MM.1S (cell line): ENCODE data around the gene RPGR.

Experiments used
- DNase-seq: peaks from one replicate; pipeline ENCODE4 v3.0.0-alpha.2; 2015
- H2AFZ ChIP-seq: fragments of 300-600 bp; sonication (generic); 2 replicates; pipeline ENCODE4 v1.6.0; 2016; ENCODE audit warnings: antibody characterized with exemption, low read length
- H3F3A ChIP-seq: fragments of 300-600 bp; sonication (generic); 2 replicates; pipeline ENCODE4 v1.6.1; 2016; ENCODE audit warnings: mild to moderate bottlenecking, antibody characterized with exemption, low read length, moderate library complexity, mixed read lengths; ENCODE audit not compliant: insufficient read depth
- H3K27ac ChIP-seq: fragments of 300-600 bp; sonication (generic); 2 replicates; pipeline ENCODE4 v1.5.1; 2016; ENCODE audit warnings: mild to moderate bottlenecking, low read length
- H3K27me3 ChIP-seq: fragments of 300-600 bp; sonication (generic); replicated peaks from 2 replicates; pipeline ENCODE4 v1.6.0; 2016; ENCODE audit warnings: low read length; ENCODE audit not compliant: insufficient read depth
- H3K36me3 ChIP-seq: fragments of 300-600 bp; sonication (generic); replicated peaks from 2 replicates; pipeline ENCODE4 v1.6.1; 2016; ENCODE audit warnings: mild to moderate bottlenecking, low read length, mixed read lengths; ENCODE audit not compliant: insufficient read depth
- H3K4me1 ChIP-seq: fragments of 300-600 bp; sonication (generic); 2 replicates; pipeline ENCODE4 v1.6.1; 2016; ENCODE audit warnings: low read length, mixed read lengths
- H3K4me2 ChIP-seq: fragments of 300-600 bp; sonication (generic); 2 replicates; pipeline ENCODE4 v1.6.0; 2016; ENCODE audit warnings: low read depth, low read length
- H3K4me3 ChIP-seq: fragments of 300-600 bp; sonication (generic); 2 replicates; pipeline ENCODE4 v1.5.1; 2016; ENCODE audit warnings: low read length, mixed read lengths
- H3K79me2 ChIP-seq: fragments of 300-600 bp; sonication (generic); 2 replicates; pipeline ENCODE4 v1.6.1; 2016; ENCODE audit warnings: mixed run types, low read length, mixed read lengths
- H3K9ac ChIP-seq: fragments of 300-600 bp; sonication (generic); 2 replicates; pipeline ENCODE4 v1.6.1; 2016; ENCODE audit warnings: low read length, mixed read lengths
- H3K9me2 ChIP-seq: fragments of 300-600 bp; sonication (generic); replicated peaks from 2 replicates; pipeline ENCODE4 v1.6.1; 2016; ENCODE audit warnings: mild to moderate bottlenecking, low read length, mixed read lengths; ENCODE audit not compliant: insufficient read depth
- H3K9me3 ChIP-seq: fragments of 300-600 bp; sonication (generic); replicated peaks from 2 replicates; pipeline ENCODE4 v1.6.1; 2016; ENCODE audit warnings: mild to moderate bottlenecking, low read length, mixed read lengths; ENCODE audit not compliant: insufficient read depth
- H4K20me1 ChIP-seq: fragments of 300-600 bp; sonication (generic); 2 replicates; pipeline ENCODE4 v1.6.1; 2016; ENCODE audit warnings: mild to moderate bottlenecking, low read length, moderate library complexity, mixed read lengths; ENCODE audit not compliant: insufficient read depth
- EZH2 ChIP-seq: fragments of 300-600 bp; sonication (generic); optimal IDR thresholded peaks from 2 replicates; pipeline ENCODE3; 2017; ENCODE audit warnings: low read depth, mild to moderate bottlenecking, antibody characterized with exemption, low read length, mixed read lengths
- EZH2phosphoT487 ChIP-seq: fragments of 300-600 bp; sonication (generic); IDR thresholded peaks from 2 replicates; pipeline ENCODE4 v1.6.1; 2018; ENCODE audit warnings: antibody characterized with exemption, low read length
- TF ChIP-seq, protein P1 (sequence below): fragments of 300-600 bp; sonication (generic); IDR thresholded peaks from 2 replicates; pipeline ENCODE4 v1.5.1; 2016; ENCODE audit warnings: antibody characterized with exemption, low read length, mixed read lengths

Gene RPGR

GRCh38 chrX:38236901-38237615 lies 90.3 kb downstream of the RPGR start:
- no peaks in the 10 kb centered on the region for H3K36me3 ChIP-seq

GRCh38 chrX:38233891-38234667 lies 93.2 kb downstream of the RPGR start:
- Histone ChIP-seq H3K79me2 (no peaks in the 10 kb centered on the region), H3K9me3 (no peaks in the 10 kb centered on the region), H3K4me1 (no peaks in the 10 kb centered on the region), H3K4me3 (no peak overlapping the region), H3K4me2 (no peak overlapping the region), H3F3A (no peaks in the 10 kb centered on the region), H2AFZ (no peak overlapping the region), H4K20me1 (no peaks in the 10 kb centered on the region), H3K9me2 (no peaks in the 10 kb centered on the region), H3K9ac (no peak overlapping the region), H3K27ac (no peak overlapping the region), H3K27me3 (no peaks in the 10 kb centered on the region), H3K36me3 (no peaks in the 10 kb centered on the region)
- TF ChIP-seq EZH2phosphoT487 (no peak), EZH2 (no peak)
- TF ChIP-seq, protein P1, sequence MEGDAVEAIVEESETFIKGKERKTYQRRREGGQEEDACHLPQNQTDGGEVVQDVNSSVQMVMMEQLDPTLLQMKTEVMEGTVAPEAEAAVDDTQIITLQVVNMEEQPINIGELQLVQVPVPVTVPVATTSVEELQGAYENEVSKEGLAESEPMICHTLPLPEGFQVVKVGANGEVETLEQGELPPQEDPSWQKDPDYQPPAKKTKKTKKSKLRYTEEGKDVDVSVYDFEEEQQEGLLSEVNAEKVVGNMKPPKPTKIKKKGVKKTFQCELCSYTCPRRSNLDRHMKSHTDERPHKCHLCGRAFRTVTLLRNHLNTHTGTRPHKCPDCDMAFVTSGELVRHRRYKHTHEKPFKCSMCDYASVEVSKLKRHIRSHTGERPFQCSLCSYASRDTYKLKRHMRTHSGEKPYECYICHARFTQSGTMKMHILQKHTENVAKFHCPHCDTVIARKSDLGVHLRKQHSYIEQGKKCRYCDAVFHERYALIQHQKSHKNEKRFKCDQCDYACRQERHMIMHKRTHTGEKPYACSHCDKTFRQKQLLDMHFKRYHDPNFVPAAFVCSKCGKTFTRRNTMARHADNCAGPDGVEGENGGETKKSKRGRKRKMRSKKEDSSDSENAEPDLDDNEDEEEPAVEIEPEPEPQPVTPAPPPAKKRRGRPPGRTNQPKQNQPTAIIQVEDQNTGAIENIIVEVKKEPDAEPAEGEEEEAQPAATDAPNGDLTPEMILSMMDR: no peak
- no peak for DNase-seq

More at GRCh38 chrX:38236901-38237615, 90.3 kb downstream of the RPGR start:
- H3K9me3 ChIP-seq: no peaks in the 10 kb centered on the region
- H3K9me2 ChIP-seq: no peaks in the 10 kb centered on the region
- H3F3A ChIP-seq: no peaks in the 10 kb centered on the region
- no peaks in the 10 kb centered on the region for H3K27me3 ChIP-seq
- H2AFZ ChIP-seq: no peak overlapping the region
- DNase-seq: no peak
- H3K4me2 ChIP-seq: no peak overlapping the region
- H3K27ac ChIP-seq: no peak overlapping the region
- H3K4me1 ChIP-seq: no peaks in the 10 kb centered on the region
- H4K20me1 ChIP-seq: no peaks in the 10 kb centered on the region
- no peak overlapping the region for H3K4me3 ChIP-seq
- TF ChIP-seq EZH2 (no peak), EZH2phosphoT487 (no peak)
- TF ChIP-seq, protein P1: no peak
- H3K9ac ChIP-seq: no peak overlapping the region
- H3K79me2 ChIP-seq: no peaks in the 10 kb centered on the region

GRCh38 chrX:38232079-38232686 lies 95.1 kb downstream of the RPGR start:
- Histone ChIP-seq H2AFZ (no peak overlapping the region), H3K9me3 (no peaks in the 10 kb centered on the region), H3K9ac (no peak overlapping the region), H3K4me3 (no peak overlapping the region), H3K4me1 (no peaks in the 10 kb centered on the region), H3K36me3 (no peaks in the 10 kb centered on the region), H3K4me2 (no peak overlapping the region), H3K79me2 (no peaks in the 10 kb centered on the region), H3K9me2 (no peaks in the 10 kb centered on the region), H3K27ac (no peak overlapping the region), H3F3A (no peaks in the 10 kb centered on the region), H3K27me3 (no peaks in the 10 kb centered on the region), H4K20me1 (no peaks in the 10 kb centered on the region)
- TF ChIP-seq, protein P1: no peak
- TF ChIP-seq EZH2phosphoT487: no peak
- no peak for TF ChIP-seq EZH2
- no peak for DNase-seq
